Activated T-cell treated with anti-CD3 and anti-CD28 coated beads, Interleukin-2, amount 50 U/mL, for 4 hours (primary cell): ENCODE results near the gene RPS5. TPM values are rescaled to one million over a fixed set of nuclear protein-coding genes. Genes with fewer than 3 reads are reported as not detected.

ENCODE experiments used
- ATAC-seq, 2 donors: fragments of 200-7000 bp; cut with Tn5 transposase; one replicate each; pipeline ENCODE4 v1.10.0; 2021
- DNase-seq: peaks from one replicate; pipeline ENCODE4 v3.0.0-alpha.2; 2020
- H3K27me3 Mint-ChIP-seq: one replicate; pipeline ENCODE4 v1.8.0; 2021; ENCODE audit warnings: low read depth, mixed read lengths
- H3K36me3 Mint-ChIP-seq: one replicate; pipeline ENCODE4 v1.8.0; 2022; ENCODE audit warnings: mixed read lengths; ENCODE audit not compliant: insufficient read depth
- H3K4me1 Mint-ChIP-seq: one replicate; pipeline ENCODE4 v1.8.0; 2021; ENCODE audit warnings: low read depth, mixed read lengths
- H3K4me3 Mint-ChIP-seq: one replicate; pipeline ENCODE4 v1.8.0; 2021; ENCODE audit warnings: mild to moderate bottlenecking, moderate library complexity, mixed read lengths
- H3K9me3 Mint-ChIP-seq: one replicate; pipeline ENCODE4 v1.8.0; 2021; ENCODE audit warnings: mixed read lengths
- total RNA-seq, 3 donors: library from RNA; stranded (reverse); gene quantifications; one replicate each; pipeline ENCODE4 v1.2.1, GENCODE V29; 2021

RPS5 gene
- total RNA-seq, 3 donors from 2014 or later, result 2,106 to 2,287 (median 2,120) TPM

DNA sequence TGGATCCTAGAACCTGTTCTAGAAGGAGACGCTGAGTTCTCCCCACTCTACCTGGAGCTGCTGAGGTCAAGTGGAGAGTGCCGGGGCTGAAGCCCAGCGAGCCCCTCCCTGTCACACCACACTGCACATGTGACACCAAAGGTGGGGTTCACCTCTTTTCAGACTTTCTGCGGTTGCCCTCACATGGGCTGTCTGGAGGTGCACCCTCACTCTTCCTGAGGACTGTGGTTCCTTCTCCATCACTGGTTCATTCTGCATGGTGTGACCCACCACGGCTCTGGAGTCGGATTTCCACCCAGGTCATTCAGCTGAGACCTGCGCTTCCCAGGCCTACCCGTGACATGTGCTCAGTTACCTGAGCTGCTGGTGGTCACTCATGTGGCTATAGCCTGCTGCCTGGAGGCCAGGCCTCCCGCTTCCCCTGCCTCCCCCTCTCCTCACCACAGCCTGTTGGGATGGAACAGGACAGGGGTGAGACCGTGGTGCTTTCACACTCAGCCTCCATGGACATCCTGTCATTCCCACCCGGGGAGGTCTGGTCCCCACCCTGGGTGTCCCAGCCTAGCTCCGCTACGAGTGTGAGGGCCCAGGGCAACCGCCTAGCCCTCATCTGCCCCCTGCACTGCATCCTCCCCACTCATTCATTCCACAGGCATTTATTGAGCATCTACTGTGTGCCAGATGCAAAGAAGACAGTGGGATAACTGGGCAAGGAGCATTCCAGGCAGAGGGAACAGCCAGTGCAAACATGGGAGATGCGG is 33.2 kb upstream of the RPS5 start:
- Mint-ChIP-seq H3K27me3 (peaks cover 5% of the 10 kb centered on the region), H3K4me3 (no peak overlapping the region), H3K9me3 (no peaks in the 10 kb centered on the region), H3K4me1 (peaks cover 30% of the 10 kb centered on the region), H3K36me3 (peaks cover 3% of the 10 kb centered on the region)
- ATAC-seq (no peak), DNase-seq (no peak)

DNA sequence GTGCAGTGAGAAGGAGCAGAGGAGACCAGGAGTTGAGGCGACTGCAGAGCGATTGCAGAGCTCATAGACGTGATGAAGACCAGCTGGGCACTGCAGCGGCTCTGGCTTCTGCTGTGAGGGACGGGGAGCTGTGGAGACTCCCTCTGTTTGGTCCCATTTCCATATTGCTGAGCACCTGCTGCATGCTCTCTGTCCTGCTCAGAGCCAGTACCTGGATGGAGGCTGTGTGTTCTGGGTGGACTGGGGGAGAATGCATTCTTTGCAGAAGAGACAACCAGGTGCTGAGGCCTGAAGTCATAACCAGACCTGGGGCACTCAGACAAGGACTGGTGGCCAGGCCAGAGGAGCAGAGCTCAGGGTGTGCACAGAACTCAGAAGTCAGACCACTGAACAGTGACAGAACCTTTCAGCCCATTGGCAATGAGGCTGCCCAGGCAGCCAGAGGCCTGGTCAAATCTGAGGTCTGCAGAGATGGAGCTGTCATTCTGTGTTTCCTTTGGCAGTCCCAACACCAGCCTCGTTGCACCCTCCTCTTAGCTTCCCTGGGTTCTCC is 32.5 kb upstream of the RPS5 start:
- Mint-ChIP-seq H3K4me3 (no peak overlapping the region), H3K36me3 (peaks cover 2% of the 10 kb centered on the region), H3K27me3 (peaks cover 5% of the 10 kb centered on the region), H3K9me3 (no peaks in the 10 kb centered on the region), H3K4me1 (peaks cover 28% of the 10 kb centered on the region)
- ATAC-seq (no peak), DNase-seq (no peak)

DNA sequence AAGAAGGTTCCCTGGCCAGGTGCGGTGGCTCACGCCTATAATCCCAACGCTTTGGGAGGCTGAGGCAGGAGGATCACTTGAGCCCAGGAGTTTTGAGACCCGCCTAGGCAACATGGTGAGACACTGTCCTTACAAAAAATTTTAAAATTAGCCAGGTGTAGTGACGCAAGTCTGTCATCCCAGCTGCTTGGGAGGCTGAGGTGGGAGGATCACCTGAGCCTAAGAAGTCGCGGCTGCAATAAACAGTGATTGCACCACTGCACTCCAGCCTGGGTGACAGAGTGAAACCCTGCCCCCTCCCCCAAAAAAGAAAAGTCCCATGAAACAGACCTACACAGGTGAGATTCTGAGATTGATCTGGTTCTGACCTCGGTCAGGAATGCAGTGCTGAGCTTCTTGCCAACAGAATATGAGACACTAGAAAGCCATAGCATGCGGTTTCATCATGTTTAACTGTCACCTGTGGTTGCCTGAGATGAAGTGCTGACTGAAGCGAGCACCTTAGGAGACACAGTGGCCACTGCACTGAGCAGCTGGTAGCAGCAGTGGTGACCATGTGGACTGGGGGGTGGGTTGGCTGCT is 31.8 kb upstream of the RPS5 start:
- ATAC-seq, result no peak
- Mint-ChIP-seq H3K9me3 (no peaks in the 10 kb centered on the region), H3K27me3 (peaks cover 5% of the 10 kb centered on the region), H3K4me1 (peaks cover 26% of the 10 kb centered on the region), H3K4me3 (peak overlapping the region; percentile 35), H3K36me3 (no peaks in the 10 kb centered on the region)
- no peak for DNase-seq

DNA sequence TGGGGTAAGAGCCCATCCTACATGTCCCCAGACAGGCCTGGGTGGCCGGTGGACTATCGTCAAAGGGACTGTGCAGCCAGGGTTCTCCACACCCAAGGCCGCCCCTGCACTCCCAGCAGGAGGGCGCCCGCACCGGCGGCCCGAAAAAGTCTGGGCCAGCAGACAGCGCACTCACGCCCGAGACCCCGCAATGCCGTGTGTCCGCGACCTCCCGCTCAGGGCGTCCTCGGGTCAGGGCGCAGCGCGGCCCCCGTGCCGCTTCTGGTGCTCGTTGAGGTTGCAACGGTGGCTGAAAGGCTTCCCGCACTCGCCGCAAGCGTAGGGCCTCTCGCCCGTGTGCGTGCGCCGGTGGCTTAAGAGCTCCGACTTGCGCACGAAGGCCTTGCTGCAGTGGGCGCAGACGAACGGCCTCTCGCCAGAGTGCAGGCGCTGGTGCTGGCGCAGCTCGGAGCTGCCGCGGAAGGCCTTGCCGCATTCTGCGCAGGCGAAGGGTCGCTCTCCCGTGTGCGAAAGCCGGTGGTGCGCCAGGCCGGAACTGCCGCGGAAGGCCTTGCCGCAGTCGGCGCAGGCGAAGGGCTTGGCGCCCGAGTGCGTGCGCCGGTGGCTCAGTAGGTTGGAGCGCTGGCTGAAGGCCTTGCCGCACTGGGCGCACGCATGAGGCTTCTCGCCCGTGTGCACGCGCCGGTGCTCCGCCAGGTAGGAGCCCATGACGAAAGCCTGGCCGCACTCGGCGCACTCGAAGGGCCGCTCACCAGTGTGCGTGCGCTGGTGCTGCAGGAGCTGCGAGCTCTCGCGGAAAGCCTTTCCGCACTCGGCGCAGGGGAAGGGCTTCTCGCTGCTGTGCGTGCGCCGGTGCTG is 30.9 kb upstream of the RPS5 start:
- ATAC-seq (peak; percentile 76 to 79), DNase-seq (no peak)
- H3K9me3 Mint-ChIP-seq, result no peaks in the 10 kb centered on the region
- H3K4me1 Mint-ChIP-seq, result peaks cover 26% of the 10 kb centered on the region
- H3K27me3 Mint-ChIP-seq, result peaks cover 5% of the 10 kb centered on the region
- peak overlapping the region; percentile 56 for H3K4me3 Mint-ChIP-seq
- no peaks in the 10 kb centered on the region for H3K36me3 Mint-ChIP-seq

DNA sequence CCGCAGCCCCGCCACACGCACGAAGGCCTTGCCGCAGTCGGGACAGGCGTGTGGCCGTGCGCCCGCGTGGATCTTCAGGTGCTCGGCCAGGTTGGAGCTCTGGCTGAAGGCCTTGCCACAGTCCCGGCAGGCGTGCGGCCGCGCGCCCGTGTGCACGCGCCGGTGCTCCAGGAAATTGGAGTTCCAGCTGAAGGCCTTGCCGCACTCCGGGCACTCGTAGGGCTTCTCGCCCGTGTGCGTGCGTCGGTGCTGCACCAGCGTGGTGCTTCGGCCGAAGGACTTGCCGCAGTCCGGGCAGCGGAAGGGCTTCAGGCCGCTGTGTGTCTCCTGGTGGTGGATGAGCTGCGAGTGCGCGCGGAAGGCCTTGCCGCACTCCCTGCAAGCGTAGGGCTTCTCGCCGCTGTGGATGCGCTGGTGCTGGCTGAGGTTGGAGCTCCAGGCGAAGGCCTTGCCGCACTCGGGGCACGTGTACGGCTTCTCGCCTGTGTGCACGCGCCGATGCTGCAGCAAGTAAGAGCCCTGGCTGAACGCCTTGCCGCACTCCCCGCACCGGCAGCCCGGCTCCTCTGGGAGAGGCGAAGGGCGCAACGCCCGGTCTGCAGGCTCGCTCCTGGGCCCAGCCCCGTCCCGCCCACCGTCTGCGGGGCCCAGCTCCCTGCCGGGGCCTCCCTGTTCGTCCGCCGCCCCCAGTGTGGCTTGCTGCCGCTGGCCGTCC is 30.1 kb upstream of the RPS5 start:
- peak overlapping the region; percentile 56 for H3K4me3 Mint-ChIP-seq
- peaks cover 5% of the 10 kb centered on the region for H3K27me3 Mint-ChIP-seq
- no peak for DNase-seq
- H3K36me3 Mint-ChIP-seq, result no peaks in the 10 kb centered on the region
- ATAC-seq, result peak in 1 of 2 donors; percentile 6
- H3K9me3 Mint-ChIP-seq, result no peaks in the 10 kb centered on the region
- peaks cover 30% of the 10 kb centered on the region for H3K4me1 Mint-ChIP-seq

DNA sequence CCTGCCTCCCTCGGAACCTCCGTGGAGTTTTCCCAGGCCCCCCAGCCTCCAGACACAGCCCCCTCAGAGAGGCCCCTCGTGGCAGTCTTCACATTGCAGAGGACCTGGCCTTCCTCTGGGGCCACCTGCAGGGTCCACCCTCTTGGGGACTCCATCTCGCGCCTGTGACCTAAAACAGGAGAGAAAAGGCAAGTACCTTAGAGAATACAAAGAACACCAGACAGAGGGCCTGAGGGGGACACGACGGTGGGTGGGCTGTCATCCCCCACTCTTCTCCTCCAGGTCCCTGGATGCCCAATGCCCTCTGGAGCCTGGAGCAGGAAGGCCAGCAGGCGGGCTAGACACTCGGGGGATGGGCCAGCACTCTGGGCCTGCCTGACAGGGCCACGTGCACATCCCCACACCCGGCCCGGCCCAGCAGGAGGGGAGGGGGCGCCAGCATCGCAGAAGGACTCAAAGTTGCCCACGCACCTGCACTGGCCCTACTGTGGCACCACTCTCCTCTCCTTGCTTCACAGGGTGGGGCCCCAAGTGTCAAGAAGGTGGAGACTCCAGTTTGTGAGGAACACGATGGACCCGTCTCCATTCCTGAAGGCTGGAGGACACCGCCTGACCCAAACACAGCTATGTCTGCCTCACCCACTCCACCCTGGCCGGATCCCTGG is 29.5 kb upstream of the RPS5 start:
- Mint-ChIP-seq H3K4me3 (no peak overlapping the region), H3K27me3 (peaks cover 5% of the 10 kb centered on the region), H3K9me3 (no peaks in the 10 kb centered on the region), H3K36me3 (no peaks in the 10 kb centered on the region), H3K4me1 (peaks cover 32% of the 10 kb centered on the region)
- DNase-seq (no peak), ATAC-seq (no peak)

DNA sequence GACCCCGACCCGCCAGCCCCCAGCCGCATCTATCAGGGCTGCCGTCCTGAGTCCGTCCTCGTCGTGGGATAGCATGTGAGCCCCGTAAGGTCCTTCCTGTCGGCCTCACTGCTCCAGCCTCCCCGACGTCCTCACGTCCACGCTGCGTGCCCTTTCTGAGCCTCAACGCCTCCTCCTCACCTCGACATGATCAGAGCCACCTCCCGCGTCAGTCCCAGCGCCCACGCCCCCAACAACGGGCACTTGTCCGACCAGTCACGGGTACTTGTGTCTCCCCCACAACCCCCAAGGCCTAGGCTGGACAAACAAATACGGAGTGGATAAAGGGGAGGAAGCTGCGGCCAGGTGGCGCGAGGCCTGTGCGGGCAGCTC is 25.2 kb upstream of the RPS5 start:
- Mint-ChIP-seq H3K4me3 (peak overlapping the region; percentile 94), H3K36me3 (no peaks in the 10 kb centered on the region), H3K27me3 (peaks cover 5% of the 10 kb centered on the region), H3K9me3 (no peaks in the 10 kb centered on the region), H3K4me1 (peaks cover 22% of the 10 kb centered on the region)
- DNase-seq, result no peak
- peak; percentile 9 for ATAC-seq

DNA sequence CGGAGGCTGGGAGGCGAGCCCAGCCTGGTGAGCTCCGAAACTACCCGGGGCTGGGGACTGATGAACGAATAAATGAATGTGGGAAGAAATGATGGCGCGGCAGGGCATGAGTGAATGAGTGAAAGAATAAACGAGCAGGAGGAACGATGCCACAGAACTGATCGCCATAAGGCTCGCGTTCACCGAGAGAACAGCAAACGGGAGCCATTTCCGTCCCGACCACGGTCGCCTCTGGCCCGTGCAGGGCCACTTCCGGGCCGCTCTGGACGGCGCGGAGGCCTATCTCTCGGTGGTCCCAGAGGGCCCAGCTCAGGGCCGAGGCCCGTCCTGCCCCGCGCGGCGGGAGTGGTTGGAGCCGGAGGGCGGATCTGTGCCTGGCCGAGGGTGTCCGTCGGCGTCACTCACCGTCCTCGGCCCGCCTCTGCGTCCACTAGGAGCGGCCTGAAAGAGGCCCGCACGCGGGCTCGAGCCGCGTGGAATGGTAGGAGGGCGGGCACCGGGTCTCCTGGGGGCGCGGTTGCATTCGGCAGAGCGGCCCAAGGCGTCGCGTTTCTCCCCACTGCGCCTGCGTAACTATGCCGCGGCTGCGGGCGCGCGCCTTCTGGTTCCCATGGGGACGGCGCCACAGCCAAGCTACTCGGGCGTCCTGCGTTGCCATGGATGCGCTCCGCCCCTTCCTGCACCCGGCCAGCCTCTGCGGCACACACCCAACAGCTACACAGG is 24.6 kb upstream of the RPS5 start, which contains the start of gene ZNF497:
Gene ZNF497 (minus strand): TSS at position 480 of the 723 bp plus-strand sequence. CDS start 5,116 bp downstream, outside the sequence.
- H3K9me3 Mint-ChIP-seq, result no peaks in the 10 kb centered on the region
- H3K36me3 Mint-ChIP-seq, result no peaks in the 10 kb centered on the region
- peaks cover 19% of the 10 kb centered on the region for H3K4me1 Mint-ChIP-seq
- ATAC-seq (peak; percentile 92 to 94), DNase-seq (peak; percentile 96)
- peaks cover 5% of the 10 kb centered on the region for H3K27me3 Mint-ChIP-seq
- H3K4me3 Mint-ChIP-seq, result peak within 1 kb of the TSS; percentile 94

DNA sequence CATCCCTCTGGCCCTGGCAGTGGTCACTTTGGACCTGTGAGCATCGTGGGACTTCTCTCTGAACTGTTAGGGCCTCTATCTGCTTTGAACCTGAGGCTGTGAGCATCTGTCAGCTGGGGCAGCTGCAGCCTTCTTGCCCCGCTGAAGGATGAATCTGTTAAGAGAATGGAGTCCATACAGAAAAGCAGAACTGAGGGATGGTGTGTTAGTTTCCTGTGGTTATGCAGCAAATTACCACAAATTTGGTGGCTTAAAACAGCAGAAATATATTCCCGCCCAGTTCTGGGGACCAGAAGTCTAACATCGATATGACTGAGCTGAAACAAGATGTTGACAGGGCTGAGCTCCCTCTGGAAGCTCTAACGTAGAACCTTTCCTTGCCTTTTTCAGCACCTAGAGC is 22.9 kb upstream of the RPS5 start:
- Mint-ChIP-seq H3K27me3 (no peaks in the 10 kb centered on the region), H3K36me3 (no peaks in the 10 kb centered on the region), H3K4me3 (no peak overlapping the region), H3K9me3 (no peaks in the 10 kb centered on the region), H3K4me1 (peaks cover 12% of the 10 kb centered on the region)
- no peak for ATAC-seq
- no peak for DNase-seq

DNA sequence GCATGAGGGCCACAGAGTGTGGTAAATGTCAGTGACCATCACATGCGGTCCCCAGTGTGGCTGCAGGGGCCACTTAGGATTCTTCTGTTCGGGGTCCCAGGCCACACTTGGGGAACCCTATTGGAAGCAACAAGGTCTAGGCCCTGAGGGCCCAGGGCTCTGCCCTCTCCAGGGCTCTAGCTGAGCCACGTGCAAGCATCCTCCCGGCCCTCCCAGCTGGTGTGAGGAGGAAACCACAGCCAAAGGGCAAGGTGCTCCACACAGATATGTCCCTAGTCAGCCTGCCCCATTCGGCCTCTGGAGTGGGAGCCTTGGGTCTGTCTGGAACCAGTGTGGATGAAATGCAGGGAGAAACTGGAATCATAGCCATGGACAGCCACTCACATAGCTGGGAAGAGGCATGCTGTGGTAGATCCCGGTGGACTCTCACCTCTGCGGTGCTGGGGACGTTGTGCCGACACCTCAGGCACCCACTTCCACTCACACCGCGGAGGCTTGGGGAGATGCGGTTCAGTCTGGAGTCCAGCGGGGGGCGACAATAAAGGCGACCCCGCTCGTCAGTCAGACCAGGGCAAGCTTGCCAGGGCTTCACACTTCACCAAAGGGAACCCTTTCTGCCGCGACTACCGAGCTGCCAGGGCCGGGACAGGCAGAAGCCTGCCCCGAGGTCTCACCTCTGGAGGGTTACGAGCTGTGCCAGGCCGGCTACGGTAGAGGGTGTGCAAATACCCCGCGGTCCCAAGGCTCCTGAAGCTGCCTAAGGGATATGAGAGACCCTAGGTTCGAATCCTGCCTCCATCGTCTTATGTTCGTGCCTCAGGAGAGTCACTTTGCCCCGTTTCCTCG is 20.3 kb upstream of the RPS5 start:
- no peak overlapping the region for H3K4me3 Mint-ChIP-seq
- ATAC-seq (no peak), DNase-seq (no peak)
- peaks cover 8% of the 10 kb centered on the region for H3K4me1 Mint-ChIP-seq
- H3K9me3 Mint-ChIP-seq, result no peaks in the 10 kb centered on the region
- H3K27me3 Mint-ChIP-seq, result no peaks in the 10 kb centered on the region
- H3K36me3 Mint-ChIP-seq, result no peaks in the 10 kb centered on the region

DNA sequence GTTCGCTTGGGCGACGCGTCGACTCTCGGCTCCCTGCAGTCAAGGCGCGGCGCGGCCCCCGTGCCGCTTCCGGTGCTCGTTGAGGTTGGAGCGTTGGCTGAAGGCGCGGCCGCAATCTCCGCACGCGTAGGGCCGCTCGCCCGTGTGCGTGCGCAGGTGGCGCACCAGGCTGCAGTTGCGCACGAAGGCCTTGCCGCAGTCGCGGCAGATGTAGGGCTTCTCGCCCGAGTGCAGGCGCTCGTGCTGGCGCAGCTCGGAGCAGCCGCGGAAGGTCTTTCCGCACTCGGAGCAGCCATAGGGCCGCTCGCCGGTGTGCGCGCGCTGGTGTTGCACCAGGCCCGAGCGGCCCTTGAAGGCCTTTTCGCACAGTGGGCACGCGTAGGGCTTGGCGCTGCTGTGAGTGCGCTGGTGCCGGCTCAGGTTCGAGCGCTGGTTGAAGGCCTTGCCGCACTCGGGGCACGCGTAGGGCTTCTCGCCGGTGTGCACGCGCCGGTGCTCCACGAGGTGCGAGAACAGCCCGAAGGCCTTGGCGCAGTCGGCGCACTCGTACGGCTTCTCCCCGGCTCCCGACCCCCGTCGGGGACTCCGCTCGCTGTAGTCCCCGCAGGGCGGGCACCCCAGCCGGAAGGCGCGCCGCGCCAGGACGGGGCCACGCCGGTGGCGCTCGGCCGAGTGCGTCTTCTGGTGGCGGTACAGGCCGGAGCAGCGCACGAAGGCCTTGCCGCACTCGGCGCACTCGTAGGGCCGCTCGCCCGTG is 19.2 kb upstream of the RPS5 start:
- Mint-ChIP-seq H3K4me1 (peaks cover 1% of the 10 kb centered on the region), H3K27me3 (no peaks in the 10 kb centered on the region), H3K36me3 (no peaks in the 10 kb centered on the region), H3K4me3 (no peak overlapping the region), H3K9me3 (no peaks in the 10 kb centered on the region)
- DNase-seq (no peak), ATAC-seq (no peak)
